GM23248 (cell line): Measurements from ENCODE around the gene FCER1G.

ENCODE experiments used
- EZH2 ChIP-seq: fragments of 200-600 bp; sonication (generic); IDR thresholded peaks from 2 replicates; pipeline ENCODE4 v1.6.1; 2018; ENCODE audit warnings: antibody characterized with exemption, mild to moderate bottlenecking; ENCODE audit not compliant: insufficient read depth, poor library complexity, severe bottlenecking
- EZH2phosphoT487 ChIP-seq: fragments of 200-600 bp; sonication (generic); IDR thresholded peaks from 2 replicates; pipeline ENCODE4 v1.6.1; 2018; ENCODE audit warnings: antibody characterized with exemption, moderate library complexity, mild to moderate bottlenecking, low read depth; ENCODE audit not compliant: insufficient read depth

GRCh38 chr1:161172349-161172748 lies 42.7 kb upstream of the FCER1G start:
- TF ChIP-seq EZH2phosphoT487 (no peak), EZH2 (no peak)
